K562 (cell line): Measurements from ENCODE around the gene HEXIM2.

Source experiments
- CTCF ChIP-seq, 3 experiments: IDR thresholded peaks in 2 of 3; conservative IDR thresholded peaks in 1 of 3; 2 replicates each; pipeline ENCODE4 v1.5.1; 2011 to 2012; ENCODE audit warnings: low read length in 3 of 3, mild to moderate bottlenecking in 3 of 3, control low read depth in 2 of 3, improper control_type of control experiment in 1 of 3, inconsistent platforms in 1 of 3, low read depth in 1 of 3, mixed read lengths in 1 of 3, moderate library complexity in 1 of 3; ENCODE audit not compliant: insufficient read depth in 2 of 3
- EZH2 ChIP-seq: IDR thresholded peaks from 2 replicates; pipeline ENCODE4 v1.6.1; 2012; ENCODE audit warnings: low read depth, mild to moderate bottlenecking, inconsistent platforms, low read length, borderline replicate concordance
- KAT2B ChIP-seq: IDR thresholded peaks from one replicate; pipeline ENCODE4 v1.6.1; 2012; ENCODE audit warnings: low read depth, mild to moderate bottlenecking, control low read depth, inconsistent platforms, low read length, moderate library complexity
- KAT8 ChIP-seq: fragments of 450-650 bp; IDR thresholded peaks from 2 replicates; pipeline ENCODE4 v1.6.1; 2016; ENCODE audit warnings: low read depth, mild to moderate bottlenecking
- POLR2A ChIP-seq: fragments of 450-650 bp; conservative IDR thresholded peaks from 2 replicates; pipeline ENCODE4 v1.6.1; 2016
- ZNF311 ChIP-seq: fragments of 250-450 bp; sonication (Bioruptor Pico); IDR thresholded peaks from 2 replicates; pipeline ENCODE4 v1.4.0; 2020; ENCODE audit warnings: mild to moderate bottlenecking, moderate library complexity

GRCh38 chr17:45200701-45201100, 39.0 kb downstream of the HEXIM2 start:
- TF ChIP-seq EZH2 (no peak), KAT8 (no peak), POLR2A (no peak), KAT2B (no peak), ZNF311 (CRISPR knock-in tag) (no peak), CTCF (IDR thresholded peaks at IDR 0.05 in 2 of 3, conservative IDR thresholded peaks at IDR 0.05 in 1 of 3; ENCODE audit: insufficient read depth in 2 of 3, low read depth in 1 of 3, low read length in 3 of 3) (peak; percentile 12 to 36 (median 26); a peak in 3 of 6 replicates)
